ENCODE results near the gene TXLNG. TPM values are rescaled to one million over a fixed set of nuclear protein-coding genes. Genes with fewer than 3 reads are reported as not detected.

TXLNG gene
- total RNA-seq, 1 experiment from 2014 or later: 10.2 TPM

GRCh38 chrX:16832301-16832700, 46.0 kb downstream of the TXLNG start:
- BruUV-seq (replicated peaks): no TSS peak
- DNase-seq (ENCODE audit: low read depth, low spot score): no peak
- ChIA-PET POLR2A (interaction anchor here (0.6 kb wide), 1 partner anchor 905 kb away, joined by 7 read pairs; the partner anchor contains the start of gene SCML1), CTCF (interaction anchor here (0.5 kb wide), 1 partner anchor 24 kb away, joined by 4 read pairs; no protein-coding TSS in a partner anchor)
- Histone ChIP-seq H3K4me1 (ENCODE audit: control insufficient read depth, insufficient read depth, low read length) (no peaks in the 10 kb centered on the region), H3K36me3 (ENCODE audit: control insufficient read depth, insufficient read depth, low read length) (peaks cover 2% of the 10 kb centered on the region; the same call in 1 of the 2 replicates), H3K27me3 (ENCODE audit: control insufficient read depth, insufficient read depth, low read length) (no peaks in the 10 kb centered on the region), H3K27ac (ENCODE audit: low read length) (no peak overlapping the region), H3K4me3 (ENCODE audit: low read depth in 2 of 2, low read length in 2 of 2) (no peak overlapping the region), H3K9me3 (ENCODE audit: control insufficient read depth, insufficient read depth, low read depth, low read length) (no peaks in the 10 kb centered on the region)
- intact Hi-C loops (cut with micrococcal nuclease; ENCODE audit: unreplicated experiment) (no loop called here), in situ Hi-C loops (cut with HindIII; ENCODE audit: low pct_unique_long_range_greater_than_20kb, low sequenced_read_pairs) (no loop called here)
- TF ChIP-seq CTCF (IDR thresholded peaks at IDR 0.05): no peak
- no peak for TF ChIP-seq REST (IDR thresholded peaks at IDR 0.05; ENCODE audit: insufficient read depth in 1 of 2, low read depth in 2 of 2, low read length in 1 of 2)
- no peak for TF ChIP-seq TCF7L2 (IDR thresholded peaks at IDR 0.05; ENCODE audit: low read depth, low read length)
- no peak for TF ChIP-seq SIN3A (IDR thresholded peaks at IDR 0.05; ENCODE audit: borderline replicate concordance, insufficient read depth, low read depth, low read length)
- no peak for TF ChIP-seq POLR2AphosphoS5 (IDR thresholded peaks at IDR 0.05; ENCODE audit: low read depth, low read length)
- no peak for ATAC-seq

- no peaks in the 10 kb centered on the region for H3K9me3 ChIP-seq (ENCODE audit: control insufficient read depth, insufficient read depth, low read depth, low read length)
- DNase-seq (ENCODE audit: low read depth, low spot score) (no peak), ATAC-seq (no peak)
- no peak overlapping the region for H3K4me3 ChIP-seq (ENCODE audit: low read depth in 2 of 2, low read length in 2 of 2)
- peaks cover 3% of the 10 kb centered on the region; the same call in 1 of the 2 replicates for H3K4me1 ChIP-seq (ENCODE audit: control insufficient read depth, insufficient read depth, low read length)
- BruUV-seq (replicated peaks): no TSS peak
- POLR2A ChIA-PET: no interaction called here
- peaks cover 2% of the 10 kb centered on the region; the same call in 1 of the 2 replicates for H3K36me3 ChIP-seq (ENCODE audit: control insufficient read depth, insufficient read depth, low read length)
- H3K27ac ChIP-seq (ENCODE audit: low read length): no peak overlapping the region
- in situ Hi-C loops (cut with HindIII; ENCODE audit: low pct_unique_long_range_greater_than_20kb, low sequenced_read_pairs) (no loop called here), intact Hi-C loops (cut with micrococcal nuclease; ENCODE audit: unreplicated experiment) (no loop called here)
- CTCF ChIA-PET: no interaction called here
- no peaks in the 10 kb centered on the region for H3K27me3 ChIP-seq (ENCODE audit: control insufficient read depth, insufficient read depth, low read length)
- no peak for TF ChIP-seq CTCF (IDR thresholded peaks at IDR 0.05)
- no peak for TF ChIP-seq SIN3A (IDR thresholded peaks at IDR 0.05; ENCODE audit: borderline replicate concordance, insufficient read depth, low read depth, low read length)
- TF ChIP-seq REST (IDR thresholded peaks at IDR 0.05; ENCODE audit: insufficient read depth in 1 of 2, low read depth in 2 of 2, low read length in 1 of 2): no peak
- no peak for TF ChIP-seq POLR2AphosphoS5 (IDR thresholded peaks at IDR 0.05; ENCODE audit: low read depth, low read length)
- no peak for TF ChIP-seq TCF7L2 (IDR thresholded peaks at IDR 0.05; ENCODE audit: low read depth, low read length)
Measured at GRCh38 chrX:16834806-16835205, 48.5 kb downstream of the TXLNG start.

Data from Panc1 (cell line).